ENCODE measurements around the gene COLGALT1. TPM values are rescaled to one million over a fixed set of nuclear protein-coding genes. Genes with fewer than 3 reads are reported as not detected.
"Not testable (repeated sequence)": the region's sequence is repeated elsewhere in the genome, so short reads cannot be mapped to it uniquely, and the experiment has no call there.

The COLGALT1 gene
- 104 TPM for total RNA-seq
- long read RNA-seq, transcript COLGALT1-202 (2 exons, 2,941 nt): minor isoform, 35 of 192 reads
- long read RNA-seq, transcript COLGALT1-201 (12 exons, 3,704 nt): major isoform, 92 of 192 reads
- long read RNA-seq, partial matches to known transcripts: 42 of 192 reads
- long read RNA-seq, other reads (novel, unspliced or antisense): 23 of 192 reads

GRCh38 chr19:17555480-17555928 lies at the start of gene COLGALT1:
COLGALT1 (plus strand) TSS chr19:17555649; CDS start chr19:17555714, 65 bp downstream.
- TF ChIP-seq CTCF (IDR thresholded peaks at IDR 0.05): no peak
- DNase-seq (peak; percentile 99), ATAC-seq (peak; percentile 97)
- Histone ChIP-seq H3K9me3 (no peaks in the 10 kb centered on the region), H3K4me1 (peaks cover 19% of the 10 kb centered on the region), H3K4me3 (peak within 1 kb of the TSS; percentile 73), H3K27me3 (no peaks in the 10 kb centered on the region), H3K36me3 (peaks cover 24% of the 10 kb centered on the region), H3K27ac (peak within 1 kb of the TSS; percentile 78)
- intact Hi-C loops (cut with DNase I): no loop called here

- Histone ChIP-seq H3K9me3 (no peaks in the 10 kb centered on the region), H3K4me1 (peaks cover 27% of the 10 kb centered on the region), H3K4me3 (no peak overlapping the region), H3K27ac (no peak overlapping the region), H3K27me3 (no peaks in the 10 kb centered on the region), H3K36me3 (peaks cover 7% of the 10 kb centered on the region)
- no peak for TF ChIP-seq CTCF (IDR thresholded peaks at IDR 0.05)
- DNase-seq (no peak), ATAC-seq (no peak)
- intact Hi-C loops (cut with DNase I): no loop called here
Observed at GRCh38 chr19:17506745-17507144, 48.7 kb upstream of the COLGALT1 start.

GRCh38 chr19:17508558-17508933 lies 46.9 kb upstream of the COLGALT1 start:
- ATAC-seq; H3K36me3 ChIP-seq; DNase-seq; H3K9me3 ChIP-seq; intact Hi-C loops (cut with DNase I); H3K27me3 ChIP-seq; H3K4me3 ChIP-seq: not testable (repeated sequence)
- peak overlapping the region; percentile 17 for H3K27ac ChIP-seq
- H3K4me1 ChIP-seq: peaks cover 37% of the 10 kb centered on the region

GRCh38 chr19:17510220-17510993 lies 45.0 kb upstream of the COLGALT1 start:
- DNase-seq (no peak), ATAC-seq (no peak)
- peak overlapping the region; percentile 77 for H3K4me3 ChIP-seq
- H3K4me1 ChIP-seq: peaks cover 38% of the 10 kb centered on the region
- H3K27me3 ChIP-seq: no peaks in the 10 kb centered on the region
- intact Hi-C loops (cut with DNase I): no loop called here
- no peak for TF ChIP-seq CTCF (IDR thresholded peaks at IDR 0.05)
- H3K27ac ChIP-seq: peak overlapping the region; percentile 97
- H3K9me3 ChIP-seq: no peaks in the 10 kb centered on the region
- peaks cover 7% of the 10 kb centered on the region for H3K36me3 ChIP-seq

GRCh38 chr19:17511724-17512573 lies 43.5 kb upstream of the COLGALT1 start:
- peaks cover 38% of the 10 kb centered on the region for H3K4me1 ChIP-seq
- H3K36me3 ChIP-seq: no peaks in the 10 kb centered on the region
- H3K27me3 ChIP-seq: no peaks in the 10 kb centered on the region
- ATAC-seq (peak; percentile 90), DNase-seq (peak; percentile 96)
- peak overlapping the region; percentile 97 for H3K27ac ChIP-seq
- no peaks in the 10 kb centered on the region for H3K9me3 ChIP-seq
- peak; percentile 19 for TF ChIP-seq CTCF (IDR thresholded peaks at IDR 0.05)
- peak overlapping the region; percentile 77 for H3K4me3 ChIP-seq
- intact Hi-C loops (cut with DNase I): no loop called here

Measured in upper lobe of right lung (tissue), 1 donor.